Sigmoid colon (tissue), 7 donors: Measurements from ENCODE around the gene BHMT. TPM values are rescaled to one million over a fixed set of nuclear protein-coding genes. Genes with fewer than 3 reads are reported as not detected.
"Not testable (repeated sequence)": the region's sequence is repeated elsewhere in the genome, so short reads cannot be mapped to it uniquely, and the experiment has no call there.

Experiments used
- DNase-seq: peaks from one replicate; pipeline ENCODE4 v3.0.0-alpha.2; 2019
- H3K27ac ChIP-seq, 4 donors: fragments of 200-600 bp; sonication (generic); one replicate each; pipeline ENCODE4 v1.5.1; 2016 to 2019; ENCODE audit warnings: mild to moderate bottlenecking in 1 of 4
- H3K27me3 ChIP-seq, 3 donors: fragments of 200-600 bp; sonication (generic); one replicate each; pipeline ENCODE4 v1.5.1; 2019; ENCODE audit warnings: mild to moderate bottlenecking in 1 of 3
- H3K36me3 ChIP-seq, 4 donors: fragments of 200-600 bp; sonication (generic); one replicate each; pipeline ENCODE4 v1.5.1; 2016 to 2019
- H3K4me1 ChIP-seq, 4 donors: fragments of 200-600 bp; sonication (generic); one replicate each; pipeline ENCODE4 v1.5.1; 2017 to 2019
- H3K4me3 ChIP-seq, 4 donors: fragments of 200-600 bp; sonication (generic); one replicate each; pipeline ENCODE4 v1.5.1; 2017 to 2019; ENCODE audit warnings: mild to moderate bottlenecking in 2 of 4, moderate library complexity in 1 of 4
- H3K9me3 ChIP-seq, 4 donors: fragments of 200-600 bp in 3 of 4; sonication (generic) in 3 of 4; one replicate each; pipeline versions ENCODE4 v1.5.1 to v1.6.1; 2013 to 2019
- EP300 ChIP-seq, 4 donors: sonication (generic); formaldehyde crosslinking; IDR thresholded peaks; one replicate each; pipeline ENCODE4 v1.6.1; 2017; ENCODE audit warnings: antibody characterized with exemption in 4 of 4
- POLR2A ChIP-seq, 2 donors: fragments of 450-650 bp; IDR thresholded peaks; one replicate each; pipeline ENCODE4 v1.6.1; 2016; ENCODE audit warnings: antibody characterized with exemption in 2 of 2, mild to moderate bottlenecking in 2 of 2, moderate library complexity in 2 of 2
- POLR2AphosphoS5 ChIP-seq, 4 donors: sonication (generic); formaldehyde crosslinking; IDR thresholded peaks; one replicate each; pipeline ENCODE4 v1.6.1; 2017; ENCODE audit warnings: antibody characterized with exemption in 4 of 4
- WGBS, 2 donors: extraction: QIAGEN DNeasy Blood & Tissue Kit; methylation state at CpG; one replicate each; pipeline ENCODE4 v1.1.7; 2013; 5-methylcytosine and 5-hydroxymethylcytosine counted together
- intact Hi-C: fragments of 100-400 bp; cut with DNase I; formaldehyde crosslinking; loops from one replicate; pipeline ENCODE4 v1.15.1; 2023
- polyA plus RNA-seq, 3 donors: library from polyadenylated mRNA; stranded (reverse); fragments of 200-250 nt; gene quantifications; one replicate each; pipeline ENCODE4 v1.2.3, GENCODE V29; 2013
- total RNA-seq, 4 donors: library from RNA; depleted of rRNA; stranded (reverse); fragments of >200 nt; gene quantifications; one replicate each; pipeline ENCODE4 v1.1.0, GENCODE V29; 2016
- TF ChIP-seq, protein P1 (sequence below), 4 experiments: fragments of 450-650 bp in 3 of 4; fragments of 200-600 bp in 1 of 4; IDR thresholded peaks; one replicate each; pipeline ENCODE4 v1.5.1; 2016 to 2019; ENCODE audit warnings: antibody characterized with exemption in 4 of 4, mild to moderate bottlenecking in 3 of 4, moderate library complexity in 2 of 4
- donor health status: healthy with polysubstance abuse.
- donor health status: Bipolar disorder and iron deficiency.
- donor health status: healthy.

BHMT gene
- total and polyA plus RNA-seq, 7 donors, result 0.04 to 6.6 (median 0.36) TPM; not detected in 2

DNA sequence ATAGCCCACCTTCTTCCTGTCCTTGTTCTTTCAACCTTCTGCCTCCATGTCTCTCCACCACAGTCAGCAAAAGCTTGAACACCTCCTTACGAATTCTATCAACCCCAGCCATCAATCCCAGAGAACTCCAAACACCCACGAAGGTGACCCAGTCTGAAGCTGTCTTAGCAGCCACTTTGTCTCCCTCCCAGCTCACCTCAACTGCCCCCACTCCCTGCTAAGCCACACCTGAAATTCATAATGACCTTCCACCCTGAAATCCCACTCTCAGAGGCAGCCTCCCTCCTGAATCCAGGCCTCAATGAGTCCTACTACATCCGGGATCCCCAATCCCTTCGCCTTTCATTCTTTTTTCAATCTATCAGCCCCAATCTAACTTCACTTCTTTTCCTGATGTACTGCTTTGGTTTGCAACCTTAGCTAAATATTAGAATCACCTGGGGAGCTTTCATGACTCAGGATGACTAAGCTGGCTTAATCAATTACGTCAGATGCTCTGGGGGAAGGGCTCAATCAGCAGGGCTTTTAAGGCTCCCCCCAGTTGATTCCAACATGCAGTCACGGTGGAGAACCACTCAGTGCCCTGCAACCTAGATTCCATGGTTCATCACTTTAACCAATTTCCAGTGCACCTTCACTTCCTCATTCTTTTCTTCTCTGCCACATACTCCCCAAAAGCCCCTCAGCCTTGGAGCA, 32.2 kb downstream of the BHMT start:
- TF ChIP-seq POLR2AphosphoS5 (IDR thresholded peaks at IDR 0.05) (no peak), EP300 (IDR thresholded peaks at IDR 0.05) (no peak), POLR2A (IDR thresholded peaks at IDR 0.05) (no peak)
- TF ChIP-seq, protein P1, sequence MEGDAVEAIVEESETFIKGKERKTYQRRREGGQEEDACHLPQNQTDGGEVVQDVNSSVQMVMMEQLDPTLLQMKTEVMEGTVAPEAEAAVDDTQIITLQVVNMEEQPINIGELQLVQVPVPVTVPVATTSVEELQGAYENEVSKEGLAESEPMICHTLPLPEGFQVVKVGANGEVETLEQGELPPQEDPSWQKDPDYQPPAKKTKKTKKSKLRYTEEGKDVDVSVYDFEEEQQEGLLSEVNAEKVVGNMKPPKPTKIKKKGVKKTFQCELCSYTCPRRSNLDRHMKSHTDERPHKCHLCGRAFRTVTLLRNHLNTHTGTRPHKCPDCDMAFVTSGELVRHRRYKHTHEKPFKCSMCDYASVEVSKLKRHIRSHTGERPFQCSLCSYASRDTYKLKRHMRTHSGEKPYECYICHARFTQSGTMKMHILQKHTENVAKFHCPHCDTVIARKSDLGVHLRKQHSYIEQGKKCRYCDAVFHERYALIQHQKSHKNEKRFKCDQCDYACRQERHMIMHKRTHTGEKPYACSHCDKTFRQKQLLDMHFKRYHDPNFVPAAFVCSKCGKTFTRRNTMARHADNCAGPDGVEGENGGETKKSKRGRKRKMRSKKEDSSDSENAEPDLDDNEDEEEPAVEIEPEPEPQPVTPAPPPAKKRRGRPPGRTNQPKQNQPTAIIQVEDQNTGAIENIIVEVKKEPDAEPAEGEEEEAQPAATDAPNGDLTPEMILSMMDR (IDR thresholded peaks at IDR 0.05), result no peak
- H3K36me3 ChIP-seq, result no peaks in the 10 kb centered on the region
- H3K27ac ChIP-seq, result no peak overlapping the region
- H3K27me3 ChIP-seq, result no peaks in the 10 kb centered on the region
- DNase-seq, result no peak
- H3K4me3 ChIP-seq, result no peak overlapping the region
- H3K4me1 ChIP-seq, result peaks cover 0 to 4% (median 0%) of the 10 kb centered on the region in 4 donors
- intact Hi-C loops, result no loop called here
- 78 to 87% methylated on average over 6 of the region's 6 CpGs for WGBS, 2 donors
- peaks cover 0 to 7% (median 3%) of the 10 kb centered on the region in 4 donors for H3K9me3 ChIP-seq

DNA sequence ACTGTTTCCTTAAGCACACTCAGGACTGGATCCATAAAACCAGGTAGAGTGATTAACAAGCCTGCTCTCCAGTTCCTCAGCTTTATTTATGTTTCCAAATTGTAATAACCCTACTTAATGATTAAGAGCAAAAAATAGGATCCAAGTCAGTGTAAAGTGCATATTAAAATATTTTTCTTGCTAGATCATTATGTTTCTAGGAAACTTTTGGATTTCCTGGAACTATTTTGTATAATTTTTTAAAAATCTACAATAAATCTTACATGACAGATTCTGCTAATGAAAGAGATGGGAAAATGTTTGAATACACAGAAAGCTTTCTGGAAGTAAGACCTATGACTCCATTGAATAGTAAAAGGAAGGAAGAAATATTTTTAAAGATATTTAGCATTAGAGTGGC, 35.5 kb downstream of the BHMT start:
- H3K4me1 ChIP-seq, result peaks cover 0 to 6% (median 2%) of the 10 kb centered on the region in 4 donors
- no peak overlapping the region for H3K27ac ChIP-seq
- H3K9me3 ChIP-seq, result no peaks in the 10 kb centered on the region
- no peak for TF ChIP-seq EP300 (IDR thresholded peaks at IDR 0.05)
- TF ChIP-seq POLR2AphosphoS5 (IDR thresholded peaks at IDR 0.05), result no peak
- intact Hi-C loops, result no loop called here
- H3K36me3 ChIP-seq, result no peaks in the 10 kb centered on the region
- H3K4me3 ChIP-seq, result no peak overlapping the region
- no peak for DNase-seq
- H3K27me3 ChIP-seq, result no peaks in the 10 kb centered on the region

DNA sequence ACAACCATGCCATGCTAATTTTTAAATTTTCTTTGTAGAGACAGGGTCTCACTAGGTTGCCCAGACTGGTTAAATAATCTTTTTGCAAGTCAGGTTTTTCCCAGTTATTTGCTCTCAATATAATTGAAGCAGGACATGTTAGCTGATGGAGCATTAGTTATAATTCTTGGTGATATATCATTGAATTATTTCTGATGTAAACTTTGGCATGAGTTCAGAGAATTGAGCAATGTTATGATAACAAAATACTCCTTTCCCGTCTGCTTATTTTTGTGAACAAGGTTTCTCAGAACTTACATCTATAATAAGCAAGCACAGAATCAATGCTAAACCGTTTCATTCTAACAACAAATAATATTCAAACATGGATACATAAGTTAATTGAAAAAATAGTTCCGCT, 37.8 kb downstream of the BHMT start:
- TF ChIP-seq POLR2AphosphoS5 (IDR thresholded peaks at IDR 0.05), result no peak
- TF ChIP-seq POLR2A (IDR thresholded peaks at IDR 0.05), result no peak
- TF ChIP-seq, protein P1 (IDR thresholded peaks at IDR 0.05), result no peak
- TF ChIP-seq EP300 (IDR thresholded peaks at IDR 0.05), result no peak
- no peaks in the 10 kb centered on the region for H3K9me3 ChIP-seq
- H3K4me1 ChIP-seq, result peaks cover 0 to 8% (median 2%) of the 10 kb centered on the region in 4 donors
- intact Hi-C loops, result no loop called here
- no peaks in the 10 kb centered on the region for H3K27me3 ChIP-seq
- H3K36me3 ChIP-seq, result no peaks in the 10 kb centered on the region
- WGBS, 2 donors, result 81 to 82% methylated on average over 3 of the region's 3 CpGs
- no peak overlapping the region for H3K27ac ChIP-seq
- H3K4me3 ChIP-seq, result no peak overlapping the region
- DNase-seq, result no peak

DNA sequence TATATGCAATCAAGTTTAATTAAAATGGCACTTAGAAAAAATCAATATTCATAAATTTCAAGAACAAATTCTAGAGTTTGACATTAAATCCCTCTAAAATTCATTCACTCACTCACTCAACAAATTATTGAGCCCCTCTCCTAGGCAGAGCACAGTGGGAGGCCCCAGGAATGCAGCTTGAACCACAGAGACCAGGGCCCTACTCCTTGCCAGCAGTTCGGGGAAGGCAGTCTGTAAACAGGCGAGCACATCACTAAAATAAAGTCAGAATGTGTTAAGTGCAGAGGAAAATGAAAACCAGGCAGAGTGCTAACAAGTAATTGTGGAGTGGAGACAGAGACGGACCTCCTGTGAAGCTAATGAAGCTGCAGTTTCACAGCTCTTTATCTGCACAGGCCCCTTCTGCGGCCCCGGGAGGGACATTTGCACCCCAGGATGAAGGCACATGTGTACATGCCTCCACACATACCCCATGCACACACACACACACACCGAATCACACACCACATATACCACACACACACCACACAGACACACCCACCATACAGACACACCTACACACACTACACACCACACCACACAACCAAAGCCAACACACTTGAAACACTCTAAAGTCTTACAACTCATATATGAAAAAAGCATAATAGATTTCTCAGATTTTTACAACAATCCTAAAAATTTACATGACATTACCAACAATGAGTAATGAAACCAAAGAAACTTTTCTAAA, 40.5 kb downstream of the BHMT start:
- H3K27ac ChIP-seq, result no peak overlapping the region
- intact Hi-C loops, result no loop called here
- WGBS, 2 donors, result 73 to 79% methylated on average over 6 of the region's 6 CpGs
- no peaks in the 10 kb centered on the region for H3K9me3 ChIP-seq
- no peak for DNase-seq
- no peaks in the 10 kb centered on the region for H3K27me3 ChIP-seq
- peaks cover 0 to 8% (median 0%) of the 10 kb centered on the region in 4 donors for H3K4me1 ChIP-seq
- H3K36me3 ChIP-seq, result no peaks in the 10 kb centered on the region
- TF ChIP-seq, protein P1 (IDR thresholded peaks at IDR 0.05), result no peak
- TF ChIP-seq POLR2A (IDR thresholded peaks at IDR 0.05), result no peak
- TF ChIP-seq POLR2AphosphoS5 (IDR thresholded peaks at IDR 0.05), result no peak
- no peak for TF ChIP-seq EP300 (IDR thresholded peaks at IDR 0.05)
- H3K4me3 ChIP-seq, result no peak overlapping the region

DNA sequence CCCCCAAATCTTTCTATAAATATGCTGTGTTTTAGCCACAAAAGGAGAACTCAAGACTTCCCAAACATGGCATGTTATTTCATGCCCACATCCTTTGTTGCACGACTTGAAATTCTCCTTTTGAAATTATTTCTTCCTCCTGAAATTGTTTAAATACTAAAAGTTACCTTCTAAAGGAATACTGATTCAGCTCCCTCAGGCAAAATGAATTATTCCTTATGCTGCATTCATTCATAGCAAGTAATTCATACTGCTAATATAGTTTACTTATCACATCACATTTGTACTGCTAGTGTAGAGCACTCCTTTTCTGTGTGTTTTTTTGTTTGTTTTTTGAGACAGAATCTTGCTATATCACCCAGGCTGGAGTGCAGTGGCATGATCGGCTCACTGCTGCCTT, 45.7 kb downstream of the BHMT start:
- no peaks in the 10 kb centered on the region for H3K27me3 ChIP-seq

DNA sequence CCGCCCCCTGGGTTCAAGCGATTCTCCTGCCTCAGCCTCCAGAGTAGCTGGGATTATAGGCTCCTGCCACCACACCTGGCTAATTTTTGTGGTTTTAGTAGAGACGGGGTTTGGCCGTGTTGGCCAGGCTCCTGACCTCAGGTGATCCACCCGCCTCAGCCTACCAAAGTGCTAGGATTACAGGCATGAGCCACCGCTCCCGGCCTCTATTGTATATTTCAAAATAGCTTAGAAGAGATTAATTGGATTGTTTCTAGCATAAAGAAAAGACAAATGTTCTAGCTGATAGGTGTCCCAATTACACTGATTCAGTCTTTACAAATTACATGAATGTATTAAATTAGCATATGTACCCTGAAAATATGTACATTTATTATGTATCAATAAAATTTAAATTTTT, 50.0 kb downstream of the BHMT start:
- intact Hi-C loops, H3K9me3 ChIP-seq, DNase-seq, H3K4me1 ChIP-seq, H3K36me3 ChIP-seq, H3K27ac ChIP-seq, H3K4me3 ChIP-seq, H3K27me3 ChIP-seq: not testable (repeated sequence)
- 88 to 89% methylated on average over 7 of the region's 7 CpGs for WGBS, 2 donors

More for the DNA sequence above, 45.7 kb downstream of the BHMT start:
- Histone ChIP-seq H3K4me3 (no peak overlapping the region), H3K9me3 (no peaks in the 10 kb centered on the region), H3K27ac (no peak overlapping the region), H3K4me1 (peaks cover 0 to under 1% (median 0%) of the 10 kb centered on the region in 4 donors), H3K36me3 (no peaks in the 10 kb centered on the region)
- no peak for DNase-seq
- 66 to 82% methylated on average over 2 of the region's 2 CpGs for WGBS, 2 donors
- intact Hi-C loops, result no loop called here
- TF ChIP-seq, protein P1 (IDR thresholded peaks at IDR 0.05), result no peak
